Astrocyte (in vitro differentiated cells and primary cell): Measurements from ENCODE around the gene PADI4.

Experiments used
- CTCF ChIP-seq: IDR thresholded peaks from 2 replicates; pipeline ENCODE4 v1.5.1; 2011; ENCODE audit warnings: low read depth, mild to moderate bottlenecking, inconsistent platforms, low read length, moderate library complexity; ENCODE audit not compliant: insufficient read depth
- EZH2 ChIP-seq: IDR thresholded peaks from 2 replicates; pipeline ENCODE4 v1.6.1; 2012; ENCODE audit warnings: mild to moderate bottlenecking, low read length, inconsistent platforms; ENCODE audit not compliant: insufficient read depth

GRCh38 chr1:17272646-17273045 lies 35.4 kb upstream of the PADI4 start:
- TF ChIP-seq CTCF (no peak), EZH2 (no peak)
